Measurements from ENCODE around the gene LY6G6C. TPM values are rescaled to one million over a fixed set of nuclear protein-coding genes. Genes with fewer than 3 reads are reported as not detected.

The LY6G6C gene
- total RNA-seq, 4 donors from 2014 or later: not detected

- Histone ChIP-seq H3K9me3 (no peaks in the 10 kb centered on the region), H3K4me1 (peaks cover 4 to 21% (median 16%) of the 10 kb centered on the region in 4 donors), H3K4me3 (no peak overlapping the region), H3K27me3 (peaks cover 0 to 2% (median 0%) of the 10 kb centered on the region in 4 donors), H3K27ac (replicated peaks in 1 of 4) (no peak overlapping the region), H3K36me3 (peaks cover 0 to 5% (median 0%) of the 10 kb centered on the region in 4 donors)
- intact Hi-C loops (cut with DNase I): no loop called here
- 95% methylated on average over 8 of the region's 8 CpGs for WGBS
- TF ChIP-seq CTCF (IDR thresholded peaks at IDR 0.05) (no peak), POLR2AphosphoS5 (IDR thresholded peaks at IDR 0.05) (no peak), POLR2A (IDR thresholded peaks at IDR 0.05; ENCODE audit: low read depth) (no peak), EP300 (IDR thresholded peaks at IDR 0.05) (no peak)
- DNase-seq (ENCODE audit: extremely low spot score): no peak
Observed at GRCh38 chr6:31761343-31761742, 39.8 kb upstream of the LY6G6C start.

- Histone ChIP-seq H3K9me3 (no peaks in the 10 kb centered on the region), H3K4me1 (peaks cover 4 to 15% (median 11%) of the 10 kb centered on the region in 4 donors), H3K4me3 (no peak overlapping the region), H3K27ac (replicated peaks in 1 of 4) (no peak overlapping the region), H3K27me3 (no peaks in the 10 kb centered on the region), H3K36me3 (peaks cover 0 to 5% (median 0%) of the 10 kb centered on the region in 4 donors)
- no peak for DNase-seq (ENCODE audit: extremely low spot score)
- TF ChIP-seq POLR2A (IDR thresholded peaks at IDR 0.05; ENCODE audit: low read depth) (no peak), CTCF (IDR thresholded peaks at IDR 0.05) (no peak), POLR2AphosphoS5 (IDR thresholded peaks at IDR 0.05) (no peak), EP300 (IDR thresholded peaks at IDR 0.05) (no peak)
- WGBS: 91% methylated on average over 5 of the region's 5 CpGs
- intact Hi-C loops (cut with DNase I): no loop called here
Observed at GRCh38 chr6:31760790-31761189, 39.2 kb upstream of the LY6G6C start.

DNA sequence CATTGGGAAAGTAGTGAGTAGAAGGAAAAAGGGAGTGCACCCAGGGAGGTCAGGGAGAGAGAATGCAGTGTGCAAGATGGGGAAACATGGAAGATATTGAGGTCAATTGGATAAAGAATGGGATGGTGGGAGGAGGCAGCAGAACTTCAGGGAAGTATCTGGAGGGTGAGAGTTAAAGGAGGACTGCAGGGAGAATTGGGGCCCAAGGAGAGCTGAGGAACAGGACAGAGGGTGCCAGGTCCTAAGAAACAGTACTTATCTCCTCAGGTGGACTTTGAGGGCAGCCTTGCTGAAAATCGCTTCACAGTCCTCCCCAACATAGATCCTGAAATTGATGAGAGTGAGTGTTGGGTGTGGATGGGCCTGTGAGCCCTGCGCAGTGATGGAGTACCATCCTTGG lies 36.7 kb upstream of the LY6G6C start:
- TF ChIP-seq CTCF (IDR thresholded peaks at IDR 0.05) (no peak), POLR2A (IDR thresholded peaks at IDR 0.05; ENCODE audit: low read depth) (no peak), POLR2AphosphoS5 (IDR thresholded peaks at IDR 0.05) (no peak), EP300 (IDR thresholded peaks at IDR 0.05) (no peak)
- intact Hi-C loops (cut with DNase I): no loop called here
- Histone ChIP-seq H3K27me3 (no peaks in the 10 kb centered on the region), H3K4me3 (no peak overlapping the region), H3K4me1 (peaks cover under 1 to 5% (median 2%) of the 10 kb centered on the region in 4 donors), H3K27ac (replicated peaks in 1 of 4) (no peak overlapping the region), H3K9me3 (no peaks in the 10 kb centered on the region), H3K36me3 (peaks cover 0 to 5% (median 0%) of the 10 kb centered on the region in 4 donors)
- WGBS: 100% methylated on average over 2 of the region's 2 CpGs
- no peak for DNase-seq (ENCODE audit: extremely low spot score)

- Histone ChIP-seq H3K27me3 (no peaks in the 10 kb centered on the region), H3K4me1 (peaks cover 0 to 3% (median under 1%) of the 10 kb centered on the region in 4 donors), H3K9me3 (no peaks in the 10 kb centered on the region), H3K36me3 (no peaks in the 10 kb centered on the region), H3K4me3 (no peak overlapping the region), H3K27ac (replicated peaks in 1 of 4) (no peak overlapping the region)
- intact Hi-C loops (cut with DNase I): no loop called here
- WGBS: 75% methylated on average over 8 of the region's 8 CpGs
- no peak for DNase-seq (ENCODE audit: extremely low spot score)
- TF ChIP-seq CTCF (IDR thresholded peaks at IDR 0.05) (no peak), POLR2AphosphoS5 (IDR thresholded peaks at IDR 0.05) (no peak), POLR2A (IDR thresholded peaks at IDR 0.05; ENCODE audit: low read depth) (no peak), EP300 (IDR thresholded peaks at IDR 0.05) (no peak)
Observed at GRCh38 chr6:31752739-31753319, 31.3 kb upstream of the LY6G6C start.
